Subcutaneous adipose tissue (tissue), 4 donors: Measurements from ENCODE around the gene MAPK13. TPM values are rescaled to one million over a fixed set of nuclear protein-coding genes. Genes with fewer than 3 reads are reported as not detected.

Experiments used
- CTCF ChIP-seq: fragments of 450-650 bp; IDR thresholded peaks from one replicate; pipeline ENCODE4 v1.5.1; 2016; ENCODE audit warnings: low read depth, mild to moderate bottlenecking, control low read depth, antibody characterized with exemption, moderate library complexity
- total RNA-seq, 4 donors: library from RNA; depleted of rRNA; stranded (reverse); fragments of >200 nt; gene quantifications; one replicate each; pipeline ENCODE4 v1.1.0, GENCODE V29; 2016

Gene MAPK13
- total RNA-seq, 4 donors from 2014 or later: 2.6 to 24.6 (median 7.0) TPM

GRCh38 chr6:36095497-36096391 is 34.6 kb upstream of the MAPK13 start:
- no peak for TF ChIP-seq CTCF

- TF ChIP-seq CTCF: no peak
These were observed 31.9 kb upstream of the MAPK13 start for GRCh38 chr6:36098253-36098919.

GRCh38 chr6:36098920-36099647 is 31.2 kb upstream of the MAPK13 start:
- no peak for TF ChIP-seq CTCF

- no peak for TF ChIP-seq CTCF
These were observed 30.3 kb upstream of the MAPK13 start for GRCh38 chr6:36099869-36100483.

- no peak for TF ChIP-seq CTCF
These were observed 28.6 kb upstream of the MAPK13 start for GRCh38 chr6:36101691-36102090.

- TF ChIP-seq CTCF: no peak
These were observed 27.5 kb upstream of the MAPK13 start for GRCh38 chr6:36102853-36103252.
